ENCODE measurements around the gene PFN3. TPM values are rescaled to one million over a fixed set of nuclear protein-coding genes. Genes with fewer than 3 reads are reported as not detected.

PFN3 gene
- total and polyA plus RNA-seq, 9 donors: not detected

DNA sequence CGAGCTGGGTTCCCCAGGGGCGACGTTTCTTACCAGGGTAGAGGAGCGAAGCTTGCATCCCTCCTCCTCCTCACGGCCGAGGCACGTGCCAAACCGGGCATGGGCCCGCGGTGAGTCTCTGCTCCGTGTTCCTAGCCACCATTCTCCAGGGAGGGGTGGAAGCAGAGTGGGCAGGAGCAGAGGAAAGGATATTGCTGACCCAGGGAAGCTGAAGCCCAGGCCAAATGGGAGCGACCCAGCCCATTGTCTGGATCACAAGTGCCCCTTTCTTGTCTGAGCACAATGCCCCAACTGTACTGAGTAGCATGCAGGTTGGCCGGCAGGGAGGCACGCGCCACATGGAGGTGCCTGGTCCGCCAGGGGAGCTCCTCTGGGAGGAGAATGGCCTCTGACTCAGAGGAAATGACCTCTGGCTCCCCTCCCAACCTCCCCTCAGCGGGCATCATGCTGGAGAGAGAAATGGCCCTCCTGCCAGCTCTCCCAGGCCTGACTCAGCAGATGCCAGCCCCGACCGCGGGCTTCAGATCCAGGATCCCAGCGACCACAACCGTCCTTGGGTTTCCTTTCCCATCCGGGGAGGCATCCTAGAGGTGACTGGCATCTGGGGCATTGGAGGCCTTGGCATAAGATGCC is 47.3 kb upstream of the PFN3 start:
- Histone ChIP-seq H3K36me3 (no peaks in the 10 kb centered on the region), H3K4me3 (peak overlapping the region; percentile 42), H3K4me1 (ENCODE audit: insufficient read depth) (peaks cover 6% of the 10 kb centered on the region), H3K9me3 (no peaks in the 10 kb centered on the region), H3K27ac (no peak overlapping the region), H3K27me3 (no peaks in the 10 kb centered on the region)
- WGBS, 3 donors: 21 to 22% (median 22%) methylated on average over 19 to 23 of the region's 23 CpGs
- peak in 1 of 5 donors; percentile 57 for DNase-seq
- intact Hi-C loops (cut with DNase I): loop anchor here in 2 of 4 donors (2.0 to 5.0 kb wide), 2 partner anchors 40 to 43 kb away; partner anchors contain the start of gene F12 (in 1 of the 2)
- no peak for TF ChIP-seq POLR2A (IDR thresholded peaks at IDR 0.05)
- TF ChIP-seq, protein P1, sequence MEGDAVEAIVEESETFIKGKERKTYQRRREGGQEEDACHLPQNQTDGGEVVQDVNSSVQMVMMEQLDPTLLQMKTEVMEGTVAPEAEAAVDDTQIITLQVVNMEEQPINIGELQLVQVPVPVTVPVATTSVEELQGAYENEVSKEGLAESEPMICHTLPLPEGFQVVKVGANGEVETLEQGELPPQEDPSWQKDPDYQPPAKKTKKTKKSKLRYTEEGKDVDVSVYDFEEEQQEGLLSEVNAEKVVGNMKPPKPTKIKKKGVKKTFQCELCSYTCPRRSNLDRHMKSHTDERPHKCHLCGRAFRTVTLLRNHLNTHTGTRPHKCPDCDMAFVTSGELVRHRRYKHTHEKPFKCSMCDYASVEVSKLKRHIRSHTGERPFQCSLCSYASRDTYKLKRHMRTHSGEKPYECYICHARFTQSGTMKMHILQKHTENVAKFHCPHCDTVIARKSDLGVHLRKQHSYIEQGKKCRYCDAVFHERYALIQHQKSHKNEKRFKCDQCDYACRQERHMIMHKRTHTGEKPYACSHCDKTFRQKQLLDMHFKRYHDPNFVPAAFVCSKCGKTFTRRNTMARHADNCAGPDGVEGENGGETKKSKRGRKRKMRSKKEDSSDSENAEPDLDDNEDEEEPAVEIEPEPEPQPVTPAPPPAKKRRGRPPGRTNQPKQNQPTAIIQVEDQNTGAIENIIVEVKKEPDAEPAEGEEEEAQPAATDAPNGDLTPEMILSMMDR (IDR thresholded peaks at IDR 0.05): no peak
- no peak for TF ChIP-seq EP300 (IDR thresholded peaks at IDR 0.05)

DNA sequence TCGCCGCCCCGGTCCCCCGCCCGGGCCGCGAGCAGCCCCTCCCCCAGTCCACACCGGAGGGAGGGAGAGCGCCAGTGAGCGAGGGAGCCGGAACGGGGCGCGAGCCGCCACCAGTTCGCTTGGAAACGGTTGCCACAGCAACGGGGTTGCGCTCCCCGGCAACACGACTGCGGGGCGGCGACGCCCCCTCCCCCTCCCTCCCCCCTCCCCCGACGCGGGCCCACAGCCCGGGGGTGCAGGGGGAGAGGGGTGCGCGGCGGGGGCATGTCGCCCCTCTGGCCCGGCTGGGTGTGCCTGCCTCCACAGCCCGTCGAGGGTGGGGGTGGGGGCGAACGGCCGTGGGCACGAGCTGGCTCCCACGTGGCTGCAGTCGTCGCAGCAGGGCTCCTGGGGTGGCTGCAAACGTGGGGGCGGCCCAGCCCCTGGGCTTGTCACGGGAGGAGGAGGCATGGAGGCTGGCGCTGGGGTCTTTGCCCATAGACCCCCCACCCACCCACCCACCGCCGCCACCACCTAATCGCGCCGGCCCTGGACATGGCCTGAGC is 46.7 kb upstream of the PFN3 start:
- 1 to 2% methylated on average over 16 to 44 of the region's 52 CpGs; no CpG with 5 or more reads in 1 of the 3 donors for WGBS, 3 donors
- Histone ChIP-seq H3K27ac (no peak overlapping the region), H3K4me3 (peak overlapping the region; percentile 42), H3K27me3 (no peaks in the 10 kb centered on the region), H3K9me3 (no peaks in the 10 kb centered on the region), H3K36me3 (no peaks in the 10 kb centered on the region), H3K4me1 (ENCODE audit: insufficient read depth) (peaks cover 6% of the 10 kb centered on the region)
- intact Hi-C loops (cut with DNase I): loop anchor here in 1 of 4 donors (5.0 kb wide), 1 partner anchor 40 kb away; the partner anchor contains the start of gene F12
- peak; percentile 50 to 70 (median 66) for DNase-seq
- TF ChIP-seq EP300 (IDR thresholded peaks at IDR 0.05): no peak
- TF ChIP-seq POLR2A (IDR thresholded peaks at IDR 0.05): no peak
- TF ChIP-seq, protein P1 (IDR thresholded peaks at IDR 0.05): no peak

DNA sequence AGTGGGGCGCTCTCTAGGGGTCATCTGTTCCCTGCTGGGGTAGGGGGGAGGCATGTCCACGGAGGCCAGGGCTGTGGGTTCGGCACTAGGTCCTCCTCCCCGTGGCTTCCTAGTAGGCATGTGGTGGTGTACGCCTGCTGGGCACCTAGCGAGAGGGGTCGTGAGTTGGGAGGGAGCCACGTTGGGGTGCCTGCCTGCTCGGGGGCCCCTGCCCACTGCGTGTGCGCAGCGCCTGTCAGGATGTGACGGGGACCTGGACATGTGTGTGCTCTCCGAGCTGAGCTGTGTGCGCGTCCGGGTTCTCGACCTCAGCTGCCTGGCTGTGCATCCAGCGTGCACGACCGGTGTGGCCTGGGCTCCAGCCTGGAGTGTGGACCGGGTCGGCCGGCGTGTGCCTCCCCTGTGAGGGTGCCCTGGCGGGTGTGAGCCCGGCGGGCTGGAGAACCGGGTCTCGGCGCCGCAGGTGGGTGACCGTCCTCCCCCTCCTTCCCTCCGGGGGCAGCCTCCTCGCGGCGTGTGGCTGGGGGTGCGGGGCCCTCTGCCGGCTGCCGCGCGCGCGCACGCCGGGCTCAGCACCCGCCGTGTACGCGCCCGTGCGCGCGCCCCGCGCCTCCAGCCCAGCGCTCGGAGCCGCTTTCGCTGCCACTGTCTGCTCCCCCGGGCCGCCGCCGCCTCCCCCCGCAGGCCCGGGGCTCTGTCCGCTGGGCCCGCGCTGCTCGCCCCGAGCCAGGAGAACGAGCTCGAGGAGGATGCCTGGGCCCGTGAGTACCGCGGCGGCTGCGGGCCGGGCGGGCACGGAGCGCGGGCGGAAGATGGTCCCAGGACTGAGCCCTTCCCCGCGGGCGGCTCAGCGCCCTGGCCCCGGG is 46.0 kb upstream of the PFN3 start, which contains the start of gene PRR7:
PRR7 (plus strand) TSS at position 615 of the 866 bp plus-strand sequence. CDS start 8,254 bp downstream, outside the sequence.
- H3K27ac ChIP-seq: no peak within 1 kb of the TSS
- no peak for TF ChIP-seq EP300 (IDR thresholded peaks at IDR 0.05)
- TF ChIP-seq, protein P1 (IDR thresholded peaks at IDR 0.05): peak in 2 of 3 donors; percentile 8 to 9
- peak; percentile 55 to 80 (median 69) for DNase-seq
- peaks cover 6% of the 10 kb centered on the region for H3K4me1 ChIP-seq (ENCODE audit: insufficient read depth)
- H3K27me3 ChIP-seq: no peaks in the 10 kb centered on the region
- intact Hi-C loops (cut with DNase I): loop anchor here in 1 of 4 donors (5.0 kb wide), 1 partner anchor 39 kb away; the partner anchor contains the start of gene F12
- 0% methylated on average over 27 to 87 of the region's 89 CpGs for WGBS, 3 donors
- H3K36me3 ChIP-seq: no peaks in the 10 kb centered on the region
- H3K9me3 ChIP-seq: no peaks in the 10 kb centered on the region
- H3K4me3 ChIP-seq: peak within 1 kb of the TSS; percentile 42

DNA sequence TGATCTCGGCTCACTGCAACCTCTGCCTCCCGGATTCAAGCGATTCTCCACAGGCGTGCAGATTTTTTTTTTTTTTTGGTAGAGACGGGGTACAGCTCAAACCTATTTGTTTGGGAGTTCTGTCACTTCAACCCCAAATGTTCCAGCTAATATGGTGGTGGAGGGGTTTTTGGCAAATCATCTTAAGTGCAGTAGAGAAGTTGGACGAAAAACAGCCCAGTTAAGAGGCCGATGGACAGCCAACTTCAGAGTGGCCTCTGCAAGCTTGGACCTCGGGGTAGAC is 45.4 kb upstream of the PFN3 start:
- no peaks in the 10 kb centered on the region for H3K36me3 ChIP-seq
- H3K4me3 ChIP-seq: no peak overlapping the region
- intact Hi-C loops (cut with DNase I): loop anchor here in 1 of 4 donors (5.0 kb wide), 1 partner anchor 39 kb away; the partner anchor contains the start of gene F12
- DNase-seq: no peak
- no peaks in the 10 kb centered on the region for H3K27me3 ChIP-seq
- H3K9me3 ChIP-seq: no peaks in the 10 kb centered on the region
- peaks cover 6% of the 10 kb centered on the region for H3K4me1 ChIP-seq (ENCODE audit: insufficient read depth)
- TF ChIP-seq POLR2A (IDR thresholded peaks at IDR 0.05) (no peak), EP300 (IDR thresholded peaks at IDR 0.05) (no peak)
- TF ChIP-seq, protein P1 (IDR thresholded peaks at IDR 0.05): no peak
- 1 to 2% (median 1%) methylated on average over 8 of the region's 8 CpGs for WGBS, 3 donors
- H3K27ac ChIP-seq: no peak overlapping the region

Data from ovary (tissue), 9 donors.